Measurements from ENCODE around the gene FTCD. TPM values are rescaled to one million over a fixed set of nuclear protein-coding genes. Genes with fewer than 3 reads are reported as not detected.

Gene FTCD
- total RNA-seq, 1 donor from 2014 or later: 2.3 TPM

DNA sequence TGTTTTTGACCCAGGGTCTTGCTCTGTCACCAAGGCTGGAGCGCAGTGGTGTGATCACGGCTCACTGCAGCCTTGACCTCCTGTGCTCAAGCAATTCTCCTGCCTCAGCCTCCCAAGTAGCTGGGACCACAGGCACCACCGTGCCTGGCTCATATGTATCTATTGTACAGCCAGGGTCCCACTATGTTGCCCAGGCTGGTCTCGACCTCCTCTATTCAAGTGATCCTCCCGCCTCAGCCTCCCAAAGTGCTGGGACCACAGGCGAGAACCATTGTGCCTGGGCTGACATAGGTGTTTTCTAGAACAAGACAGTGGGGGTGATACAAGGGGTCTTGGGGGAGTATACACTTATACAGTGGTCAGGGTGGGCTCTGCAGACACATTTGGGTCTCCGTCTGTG, 17.5 kb downstream of the FTCD start:
- H3K27ac Mint-ChIP-seq (ENCODE audit: unreplicated experiment): no peak overlapping the region
- TF ChIP-seq, protein P1, sequence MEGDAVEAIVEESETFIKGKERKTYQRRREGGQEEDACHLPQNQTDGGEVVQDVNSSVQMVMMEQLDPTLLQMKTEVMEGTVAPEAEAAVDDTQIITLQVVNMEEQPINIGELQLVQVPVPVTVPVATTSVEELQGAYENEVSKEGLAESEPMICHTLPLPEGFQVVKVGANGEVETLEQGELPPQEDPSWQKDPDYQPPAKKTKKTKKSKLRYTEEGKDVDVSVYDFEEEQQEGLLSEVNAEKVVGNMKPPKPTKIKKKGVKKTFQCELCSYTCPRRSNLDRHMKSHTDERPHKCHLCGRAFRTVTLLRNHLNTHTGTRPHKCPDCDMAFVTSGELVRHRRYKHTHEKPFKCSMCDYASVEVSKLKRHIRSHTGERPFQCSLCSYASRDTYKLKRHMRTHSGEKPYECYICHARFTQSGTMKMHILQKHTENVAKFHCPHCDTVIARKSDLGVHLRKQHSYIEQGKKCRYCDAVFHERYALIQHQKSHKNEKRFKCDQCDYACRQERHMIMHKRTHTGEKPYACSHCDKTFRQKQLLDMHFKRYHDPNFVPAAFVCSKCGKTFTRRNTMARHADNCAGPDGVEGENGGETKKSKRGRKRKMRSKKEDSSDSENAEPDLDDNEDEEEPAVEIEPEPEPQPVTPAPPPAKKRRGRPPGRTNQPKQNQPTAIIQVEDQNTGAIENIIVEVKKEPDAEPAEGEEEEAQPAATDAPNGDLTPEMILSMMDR (IDR thresholded peaks at IDR 0.05): no peak
- H3K4me1 Mint-ChIP-seq (ENCODE audit: unreplicated experiment): no peaks in the 10 kb centered on the region
- peaks cover 11% of the 10 kb centered on the region for H3K27me3 Mint-ChIP-seq (ENCODE audit: unreplicated experiment)
- peaks cover 3% of the 10 kb centered on the region for H3K36me3 Mint-ChIP-seq (ENCODE audit: unreplicated experiment)
- H3K4me3 Mint-ChIP-seq (ENCODE audit: unreplicated experiment): no peak overlapping the region
- H3K9me3 Mint-ChIP-seq (ENCODE audit: unreplicated experiment): no peaks in the 10 kb centered on the region
- no peak for DNase-seq (ENCODE audit: extremely low spot score, unreplicated experiment)

DNA sequence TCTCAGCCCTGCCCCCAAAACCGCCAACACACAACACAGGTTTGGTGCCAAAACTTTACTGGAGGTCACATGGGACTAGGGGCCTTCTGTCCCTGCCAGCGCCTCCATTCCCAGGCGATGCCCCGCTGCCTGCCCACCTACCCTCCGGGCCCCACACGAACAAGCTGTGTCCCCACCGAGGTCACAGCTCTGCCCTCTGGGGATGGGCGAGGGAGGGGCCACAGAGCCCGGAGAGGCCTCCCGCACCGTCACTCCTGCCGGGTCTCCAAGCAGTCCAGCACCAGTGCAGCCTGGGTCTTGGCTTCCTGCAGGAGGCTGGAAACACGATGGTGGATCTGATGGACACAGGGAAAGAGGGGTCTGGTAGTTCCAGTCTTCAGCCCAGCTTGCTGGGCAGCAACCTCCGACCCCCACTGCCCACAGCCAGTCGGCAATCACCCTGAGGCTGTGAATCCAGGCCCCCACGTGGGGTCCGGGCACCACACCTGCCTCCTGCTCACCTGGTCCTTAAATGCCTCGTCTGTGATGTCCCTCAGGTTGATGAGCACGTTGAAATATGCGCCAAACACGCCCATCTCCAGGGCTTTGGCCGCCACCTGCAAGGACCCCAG, 18.5 kb downstream of the FTCD start:
- Mint-ChIP-seq H3K9me3 (ENCODE audit: unreplicated experiment) (no peaks in the 10 kb centered on the region), H3K4me1 (ENCODE audit: unreplicated experiment) (no peaks in the 10 kb centered on the region), H3K27ac (ENCODE audit: unreplicated experiment) (no peak overlapping the region), H3K27me3 (ENCODE audit: unreplicated experiment) (peaks cover 11% of the 10 kb centered on the region), H3K36me3 (ENCODE audit: unreplicated experiment) (peaks cover 3% of the 10 kb centered on the region), H3K4me3 (ENCODE audit: unreplicated experiment) (no peak overlapping the region)
- TF ChIP-seq, protein P1 (IDR thresholded peaks at IDR 0.05): no peak
- no peak for DNase-seq (ENCODE audit: extremely low spot score, unreplicated experiment)

DNA sequence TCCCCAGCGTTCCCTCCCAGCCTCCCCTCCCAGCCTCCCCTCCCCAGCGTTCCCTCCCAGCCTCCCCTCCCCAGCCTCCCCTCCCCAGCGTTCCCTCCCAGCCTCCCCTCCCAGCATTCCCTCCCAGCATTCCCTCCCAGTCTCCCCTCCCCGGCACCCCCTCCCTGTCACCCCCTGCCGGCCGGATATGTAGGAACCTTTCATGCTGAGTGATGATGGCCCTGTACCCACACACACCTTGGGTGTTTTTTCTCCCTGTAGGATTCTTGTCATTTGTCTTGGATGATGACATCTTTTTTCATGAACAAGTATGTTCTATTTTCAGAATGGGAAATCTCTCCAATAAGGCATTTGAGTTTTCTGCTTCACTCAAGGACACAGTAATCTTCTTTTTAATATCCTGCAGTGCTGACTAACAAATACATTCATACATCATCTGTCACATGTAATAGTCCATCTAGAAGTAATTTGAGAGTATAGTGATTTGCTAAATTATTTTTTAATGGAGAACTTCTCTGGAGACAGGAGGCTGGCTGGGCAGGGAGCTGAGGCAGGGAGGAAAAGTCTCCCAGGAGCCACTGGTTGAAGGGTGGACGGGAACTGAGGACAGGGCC, 19.5 kb downstream of the FTCD start:
- H3K27ac Mint-ChIP-seq (ENCODE audit: unreplicated experiment): no peak overlapping the region
- TF ChIP-seq, protein P1 (IDR thresholded peaks at IDR 0.05): no peak
- H3K27me3 Mint-ChIP-seq (ENCODE audit: unreplicated experiment): peaks cover 11% of the 10 kb centered on the region
- H3K36me3 Mint-ChIP-seq (ENCODE audit: unreplicated experiment): no peaks in the 10 kb centered on the region
- no peak for DNase-seq (ENCODE audit: extremely low spot score, unreplicated experiment)
- H3K4me1 Mint-ChIP-seq (ENCODE audit: unreplicated experiment): no peaks in the 10 kb centered on the region
- H3K9me3 Mint-ChIP-seq (ENCODE audit: unreplicated experiment): no peaks in the 10 kb centered on the region
- H3K4me3 Mint-ChIP-seq (ENCODE audit: unreplicated experiment): no peak overlapping the region

DNA sequence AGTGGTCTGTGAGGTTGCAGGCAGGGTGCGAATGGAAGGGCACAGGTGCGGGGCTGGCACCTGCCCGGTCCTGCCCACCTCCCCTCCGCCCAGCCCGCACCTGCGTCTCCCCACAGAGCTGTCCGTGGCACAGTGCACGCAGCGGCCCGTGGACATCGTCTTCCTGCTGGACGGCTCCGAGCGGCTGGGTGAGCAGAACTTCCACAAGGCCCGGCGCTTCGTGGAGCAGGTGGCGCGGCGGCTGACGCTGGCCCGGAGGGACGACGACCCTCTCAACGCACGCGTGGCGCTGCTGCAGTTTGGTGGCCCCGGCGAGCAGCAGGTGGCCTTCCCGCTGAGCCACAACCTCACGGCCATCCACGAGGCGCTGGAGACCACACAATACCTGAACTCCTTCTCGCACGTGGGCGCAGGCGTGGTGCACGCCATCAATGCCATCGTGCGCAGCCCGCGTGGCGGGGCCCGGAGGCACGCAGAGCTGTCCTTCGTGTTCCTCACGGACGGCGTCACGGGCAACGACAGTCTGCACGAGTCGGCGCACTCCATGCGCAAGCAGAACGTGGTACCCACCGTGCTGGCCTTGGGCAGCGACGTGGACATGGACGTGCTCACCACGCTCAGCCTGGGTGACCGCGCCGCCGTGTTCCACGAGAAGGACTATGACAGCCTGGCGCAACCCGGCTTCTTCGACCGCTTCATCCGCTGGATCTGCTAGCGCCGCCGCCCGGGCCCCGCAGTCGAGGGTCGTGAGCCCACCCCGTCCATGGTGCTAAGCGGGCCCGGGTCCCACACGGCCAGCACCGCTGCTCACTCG, 23.3 kb downstream of the FTCD start:
- no peaks in the 10 kb centered on the region for H3K27me3 Mint-ChIP-seq (ENCODE audit: unreplicated experiment)
- no peaks in the 10 kb centered on the region for H3K9me3 Mint-ChIP-seq (ENCODE audit: unreplicated experiment)
- TF ChIP-seq, protein P1 (IDR thresholded peaks at IDR 0.05): no peak
- no peak overlapping the region for H3K4me3 Mint-ChIP-seq (ENCODE audit: unreplicated experiment)
- DNase-seq (ENCODE audit: extremely low spot score, unreplicated experiment): no peak
- no peaks in the 10 kb centered on the region for H3K4me1 Mint-ChIP-seq (ENCODE audit: unreplicated experiment)
- peaks cover 8% of the 10 kb centered on the region for H3K36me3 Mint-ChIP-seq (ENCODE audit: unreplicated experiment)
- no peak overlapping the region for H3K27ac Mint-ChIP-seq (ENCODE audit: unreplicated experiment)

DNA sequence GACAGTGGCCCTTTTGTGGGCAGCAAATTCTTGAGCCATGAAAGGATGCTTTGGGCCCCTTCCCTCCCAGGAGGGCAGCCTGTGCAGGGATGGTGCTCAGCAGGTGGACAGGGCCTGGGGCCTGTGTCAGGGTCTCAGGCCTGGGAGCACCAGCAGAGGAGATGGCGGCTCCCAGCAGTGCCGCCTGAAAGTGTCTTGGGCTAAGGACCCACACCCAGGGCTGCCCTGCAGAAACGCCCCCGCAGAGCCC, 23.9 kb downstream of the FTCD start:
- Mint-ChIP-seq H3K27ac (ENCODE audit: unreplicated experiment) (peak overlapping the region; percentile 10), H3K36me3 (ENCODE audit: unreplicated experiment) (peaks cover 8% of the 10 kb centered on the region), H3K9me3 (ENCODE audit: unreplicated experiment) (no peaks in the 10 kb centered on the region), H3K4me3 (ENCODE audit: unreplicated experiment) (no peak overlapping the region), H3K4me1 (ENCODE audit: unreplicated experiment) (no peaks in the 10 kb centered on the region), H3K27me3 (ENCODE audit: unreplicated experiment) (no peaks in the 10 kb centered on the region)
- no peak for DNase-seq (ENCODE audit: extremely low spot score, unreplicated experiment)
- TF ChIP-seq, protein P1 (IDR thresholded peaks at IDR 0.05): no peak

All from osteocyte (in vitro differentiated cells).